ENCODE results near the gene OR2F2.

The OR2F2 gene

GRCh38 chr7:143934526-143935325 lies at the start of gene OR2F2:
Gene OR2F2 (plus strand): TSS chr7:143935233. CDS start chr7:143935233, 0 bp downstream.
- Histone ChIP-seq H3K9me3 (ENCODE audit: insufficient read depth, low read length) (no peaks in the 10 kb centered on the region), H3K36me3 (ENCODE audit: insufficient read depth, insufficient read length, low read length) (no peaks in the 10 kb centered on the region), H3K4me1 (ENCODE audit: insufficient read depth, insufficient read length) (no peaks in the 10 kb centered on the region), H3K9ac (ENCODE audit: insufficient read length, low read depth) (no peak within 1 kb of the TSS), H3K4me3 (ENCODE audit: insufficient read length, low read depth) (no peak within 1 kb of the TSS), H3K27me3 (ENCODE audit: insufficient read depth, insufficient read length) (no peaks in the 10 kb centered on the region)
- no peak for TF ChIP-seq YY1 (IDR thresholded peaks at IDR 0.05; ENCODE audit: insufficient read depth, insufficient read length)
- no peak for TF ChIP-seq SUZ12 (IDR thresholded peaks at IDR 0.05; ENCODE audit: extremely low read depth, insufficient read depth, insufficient read length)
- TF ChIP-seq ZNF274 (IDR thresholded peaks at IDR 0.05; ENCODE audit: low read depth, low read length), result no peak
- no peak for DNase-seq (ENCODE audit: low read depth, low spot score)

- TF ChIP-seq ZNF274 (IDR thresholded peaks at IDR 0.05; ENCODE audit: low read depth, low read length), result no peak
- TF ChIP-seq YY1 (IDR thresholded peaks at IDR 0.05; ENCODE audit: insufficient read depth, insufficient read length), result no peak
- TF ChIP-seq SUZ12 (IDR thresholded peaks at IDR 0.05; ENCODE audit: extremely low read depth, insufficient read depth, insufficient read length), result no peak
- H3K9ac ChIP-seq (ENCODE audit: insufficient read length, low read depth), result no peak overlapping the region
- no peak for DNase-seq (ENCODE audit: low read depth, low spot score)
- no peak overlapping the region for H3K4me3 ChIP-seq (ENCODE audit: insufficient read length, low read depth)
- no peaks in the 10 kb centered on the region for H3K9me3 ChIP-seq (ENCODE audit: insufficient read depth, low read length)
- H3K36me3 ChIP-seq (ENCODE audit: insufficient read depth, insufficient read length, low read length), result peaks cover 6% of the 10 kb centered on the region
- peaks cover 8% of the 10 kb centered on the region for H3K27me3 ChIP-seq (ENCODE audit: insufficient read depth, insufficient read length)
- H3K4me1 ChIP-seq (ENCODE audit: insufficient read depth, insufficient read length), result no peaks in the 10 kb centered on the region
Measured at GRCh38 chr7:143885951-143886350, 49.1 kb upstream of the OR2F2 start.

DNA sequence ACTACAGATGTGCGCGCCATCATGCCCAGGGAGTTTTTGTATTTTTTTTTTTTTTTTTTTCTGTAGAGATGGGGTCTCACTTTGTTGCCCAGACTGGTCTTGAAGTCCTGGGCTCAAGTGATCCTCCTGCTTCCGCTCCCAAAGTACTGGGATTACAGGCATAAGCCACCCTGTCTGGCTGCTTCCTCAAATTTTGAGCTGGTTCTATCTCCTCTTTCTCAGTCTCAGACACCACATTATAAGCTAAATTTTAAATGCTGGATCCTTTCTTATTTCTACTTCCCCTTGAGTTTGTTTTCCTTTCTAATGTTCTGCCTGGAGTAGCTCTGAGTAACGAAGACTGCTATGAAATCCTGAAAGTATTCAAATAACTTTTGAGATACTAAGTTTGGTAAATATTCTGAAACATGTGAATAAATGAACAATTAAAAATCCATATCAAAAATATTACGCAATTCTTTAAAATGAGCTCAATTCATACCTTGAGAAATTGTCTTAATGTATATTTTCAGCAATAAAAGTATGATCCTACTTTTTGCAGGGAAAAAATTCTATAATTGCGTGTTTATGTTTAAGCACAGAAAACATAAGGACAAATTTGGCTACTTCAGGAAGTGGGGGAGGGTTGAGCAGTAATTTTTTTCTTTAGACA lies 48.1 kb upstream of the OR2F2 start:
- Histone ChIP-seq H3K9me3 (ENCODE audit: insufficient read depth, low read length) (no peaks in the 10 kb centered on the region), H3K27me3 (ENCODE audit: insufficient read depth, insufficient read length) (peaks cover 8% of the 10 kb centered on the region), H3K36me3 (ENCODE audit: insufficient read depth, insufficient read length, low read length) (peaks cover 6% of the 10 kb centered on the region), H3K9ac (ENCODE audit: insufficient read length, low read depth) (no peak overlapping the region), H3K4me3 (ENCODE audit: insufficient read length, low read depth) (no peak overlapping the region), H3K4me1 (ENCODE audit: insufficient read depth, insufficient read length) (no peaks in the 10 kb centered on the region)
- DNase-seq (ENCODE audit: low read depth, low spot score), result no peak
- TF ChIP-seq YY1 (IDR thresholded peaks at IDR 0.05; ENCODE audit: insufficient read depth, insufficient read length) (no peak), SUZ12 (IDR thresholded peaks at IDR 0.05; ENCODE audit: extremely low read depth, insufficient read depth, insufficient read length) (no peak), ZNF274 (IDR thresholded peaks at IDR 0.05; ENCODE audit: low read depth, low read length) (no peak)

DNA sequence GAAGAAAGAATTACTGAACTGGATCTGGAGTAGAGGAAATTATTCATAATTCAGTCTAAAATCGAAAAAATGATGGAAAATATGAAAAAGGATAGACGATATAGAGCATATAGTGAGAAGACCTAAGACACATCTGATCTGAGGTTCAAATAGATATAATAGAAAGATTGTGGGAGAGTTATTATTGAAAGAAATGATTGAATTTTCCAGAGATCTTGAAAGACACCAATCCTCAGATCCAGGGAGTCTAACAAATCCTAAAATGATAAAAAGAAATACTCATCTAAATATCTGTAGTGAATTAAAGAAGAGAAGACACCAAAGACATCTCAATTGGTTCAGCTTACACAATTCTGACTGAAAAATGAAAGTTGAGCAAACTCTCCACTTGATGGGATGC lies 46.0 kb upstream of the OR2F2 start:
- no peaks in the 10 kb centered on the region for H3K9me3 ChIP-seq (ENCODE audit: insufficient read depth, low read length)
- peaks cover 3% of the 10 kb centered on the region for H3K27me3 ChIP-seq (ENCODE audit: insufficient read depth, insufficient read length)
- TF ChIP-seq ZNF274 (IDR thresholded peaks at IDR 0.05; ENCODE audit: low read depth, low read length) (no peak), YY1 (IDR thresholded peaks at IDR 0.05; ENCODE audit: insufficient read depth, insufficient read length) (no peak), SUZ12 (IDR thresholded peaks at IDR 0.05; ENCODE audit: extremely low read depth, insufficient read depth, insufficient read length) (no peak)
- H3K4me1 ChIP-seq (ENCODE audit: insufficient read depth, insufficient read length), result no peaks in the 10 kb centered on the region
- DNase-seq (ENCODE audit: low read depth, low spot score), result no peak
- no peak overlapping the region for H3K4me3 ChIP-seq (ENCODE audit: insufficient read length, low read depth)
- no peak overlapping the region for H3K9ac ChIP-seq (ENCODE audit: insufficient read length, low read depth)
- peaks cover 6% of the 10 kb centered on the region for H3K36me3 ChIP-seq (ENCODE audit: insufficient read depth, insufficient read length, low read length)

GRCh38 chr7:143890558-143890957 lies 44.5 kb upstream of the OR2F2 start:
- Histone ChIP-seq H3K9me3 (ENCODE audit: insufficient read depth, low read length) (no peaks in the 10 kb centered on the region), H3K4me3 (ENCODE audit: insufficient read length, low read depth) (no peak overlapping the region), H3K9ac (ENCODE audit: insufficient read length, low read depth) (no peak overlapping the region), H3K27me3 (ENCODE audit: insufficient read depth, insufficient read length) (no peaks in the 10 kb centered on the region), H3K4me1 (ENCODE audit: insufficient read depth, insufficient read length) (no peaks in the 10 kb centered on the region), H3K36me3 (ENCODE audit: insufficient read depth, insufficient read length, low read length) (peaks cover 6% of the 10 kb centered on the region)
- TF ChIP-seq SUZ12 (IDR thresholded peaks at IDR 0.05; ENCODE audit: extremely low read depth, insufficient read depth, insufficient read length) (no peak), ZNF274 (IDR thresholded peaks at IDR 0.05; ENCODE audit: low read depth, low read length) (no peak), YY1 (IDR thresholded peaks at IDR 0.05; ENCODE audit: insufficient read depth, insufficient read length) (no peak)
- DNase-seq (ENCODE audit: low read depth, low spot score), result no peak

GRCh38 chr7:143891457-143891856 lies 43.6 kb upstream of the OR2F2 start:
- no peaks in the 10 kb centered on the region for H3K27me3 ChIP-seq (ENCODE audit: insufficient read depth, insufficient read length)
- TF ChIP-seq SUZ12 (IDR thresholded peaks at IDR 0.05; ENCODE audit: extremely low read depth, insufficient read depth, insufficient read length) (no peak), ZNF274 (IDR thresholded peaks at IDR 0.05; ENCODE audit: low read depth, low read length) (no peak), YY1 (IDR thresholded peaks at IDR 0.05; ENCODE audit: insufficient read depth, insufficient read length) (no peak)
- no peak overlapping the region for H3K4me3 ChIP-seq (ENCODE audit: insufficient read length, low read depth)
- H3K36me3 ChIP-seq (ENCODE audit: insufficient read depth, insufficient read length, low read length), result peaks cover 6% of the 10 kb centered on the region
- DNase-seq (ENCODE audit: low read depth, low spot score), result no peak
- no peak overlapping the region for H3K9ac ChIP-seq (ENCODE audit: insufficient read length, low read depth)
- H3K9me3 ChIP-seq (ENCODE audit: insufficient read depth, low read length), result no peaks in the 10 kb centered on the region
- no peaks in the 10 kb centered on the region for H3K4me1 ChIP-seq (ENCODE audit: insufficient read depth, insufficient read length)
